HG03571 (cell line): ENCODE data around the gene PALLD.
"Not testable (repeated sequence)": the region's sequence is repeated elsewhere in the genome, so short reads cannot be mapped to it uniquely, and the experiment has no call there.

Experiments used
- ATAC-seq: cut with Tn5 transposase; IDR thresholded peaks from one replicate; pipeline ENCODE4 v1.9.1; 2021; ENCODE audit not compliant: unreplicated experiment

PALLD gene

GRCh38 chr4:168724243-168724642, 227.4 kb downstream of the PALLD start:
- peak; percentile 45 for ATAC-seq

- no peak for ATAC-seq
Measured at GRCh38 chr4:168724686-168725411, 228.0 kb downstream of the PALLD start.

- no peak for ATAC-seq
Measured at GRCh38 chr4:168725930-168726329, 229.1 kb downstream of the PALLD start.

- ATAC-seq: not testable (repeated sequence)
Measured at GRCh38 chr4:168727181-168727580, 230.3 kb downstream of the PALLD start.

- no peak for ATAC-seq
Measured at GRCh38 chr4:168731006-168731636, 234.3 kb downstream of the PALLD start.

- ATAC-seq: peak; percentile 77
Measured at GRCh38 chr4:168731706-168732414, 235.0 kb downstream of the PALLD start.

- no peak for ATAC-seq
Measured at GRCh38 chr4:168732714-168733113, 235.9 kb downstream of the PALLD start.

- ATAC-seq: no peak
Measured at GRCh38 chr4:168734703-168735678, 238.1 kb downstream of the PALLD start.

- no peak for ATAC-seq
Measured at GRCh38 chr4:168735735-168736134, 238.9 kb downstream of the PALLD start.

- ATAC-seq: no peak
Measured at GRCh38 chr4:168736860-168737805, 240.3 kb downstream of the PALLD start.

- no peak for ATAC-seq
Measured at GRCh38 chr4:168737806-168738172, 240.9 kb downstream of the PALLD start.

GRCh38 chr4:168739886-168740285, 243.0 kb downstream of the PALLD start:
- ATAC-seq: no peak

GRCh38 chr4:168740691-168741090, 243.8 kb downstream of the PALLD start:
- ATAC-seq: no peak

- no peak for ATAC-seq
Measured at GRCh38 chr4:168741281-168742173, 244.7 kb downstream of the PALLD start.

GRCh38 chr4:168743131-168743530, 246.3 kb downstream of the PALLD start:
- ATAC-seq: no peak

- no peak for ATAC-seq
Measured at GRCh38 chr4:168743601-168744000, 246.7 kb downstream of the PALLD start.

- ATAC-seq: no peak
Measured at GRCh38 chr4:168744021-168744420, 247.2 kb downstream of the PALLD start.

GRCh38 chr4:168748807-168749206, 252.0 kb downstream of the PALLD start:
- no peak for ATAC-seq
